ENCODE results near the gene BORCS8.

DNA sequence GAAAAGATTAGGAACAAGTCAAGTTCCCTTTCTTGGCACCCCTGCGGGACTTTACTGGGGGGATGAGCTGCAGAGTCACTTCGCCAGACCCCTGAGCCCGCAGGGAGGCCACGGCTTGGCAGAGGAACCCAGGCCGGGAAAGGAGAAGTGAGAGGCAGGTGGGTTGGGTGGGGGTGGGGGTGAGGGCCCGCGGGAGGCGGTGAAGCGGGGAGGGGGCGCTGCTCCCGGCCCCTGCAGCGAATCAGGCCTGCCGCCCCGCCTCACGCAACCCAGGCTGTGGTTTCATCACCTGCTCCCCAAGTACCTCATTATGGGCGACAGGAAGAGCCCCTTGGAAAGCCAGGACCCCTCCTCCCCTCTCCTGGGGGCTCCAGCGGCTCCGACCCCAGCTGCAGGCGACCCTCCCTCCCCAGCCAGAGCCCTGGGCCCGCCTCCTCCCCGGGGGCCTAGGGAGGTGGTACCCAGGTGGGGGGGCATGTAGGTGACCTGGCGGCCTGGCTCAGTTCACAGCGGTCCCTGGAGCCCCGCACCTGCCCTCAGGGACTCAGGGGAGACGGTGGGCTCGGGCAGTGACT is 31.4 kb downstream of the BORCS8 start:
- TF ChIP-seq, protein P1, sequence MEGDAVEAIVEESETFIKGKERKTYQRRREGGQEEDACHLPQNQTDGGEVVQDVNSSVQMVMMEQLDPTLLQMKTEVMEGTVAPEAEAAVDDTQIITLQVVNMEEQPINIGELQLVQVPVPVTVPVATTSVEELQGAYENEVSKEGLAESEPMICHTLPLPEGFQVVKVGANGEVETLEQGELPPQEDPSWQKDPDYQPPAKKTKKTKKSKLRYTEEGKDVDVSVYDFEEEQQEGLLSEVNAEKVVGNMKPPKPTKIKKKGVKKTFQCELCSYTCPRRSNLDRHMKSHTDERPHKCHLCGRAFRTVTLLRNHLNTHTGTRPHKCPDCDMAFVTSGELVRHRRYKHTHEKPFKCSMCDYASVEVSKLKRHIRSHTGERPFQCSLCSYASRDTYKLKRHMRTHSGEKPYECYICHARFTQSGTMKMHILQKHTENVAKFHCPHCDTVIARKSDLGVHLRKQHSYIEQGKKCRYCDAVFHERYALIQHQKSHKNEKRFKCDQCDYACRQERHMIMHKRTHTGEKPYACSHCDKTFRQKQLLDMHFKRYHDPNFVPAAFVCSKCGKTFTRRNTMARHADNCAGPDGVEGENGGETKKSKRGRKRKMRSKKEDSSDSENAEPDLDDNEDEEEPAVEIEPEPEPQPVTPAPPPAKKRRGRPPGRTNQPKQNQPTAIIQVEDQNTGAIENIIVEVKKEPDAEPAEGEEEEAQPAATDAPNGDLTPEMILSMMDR (IDR thresholded peaks at IDR 0.05) = no peak
- TF ChIP-seq POLR2A (IDR thresholded peaks at IDR 0.05) (no peak), EP300 (IDR thresholded peaks at IDR 0.05) (no peak)

Data from ovary (tissue), 3 donors.